Fibroblast of the conjunctiva (primary cell): ENCODE measurements around the gene SLC7A1.
A peak's percentile ranks its signal among the peaks of the same experiment; 100 is the strongest.

Source experiments
- DNase-seq: peaks from one replicate; pipeline ENCODE4 v3.0.0-alpha.2; 2010; ENCODE audit warnings: low read depth

Gene SLC7A1

GRCh38 chr13:29529754-29530153 lies 65.7 kb downstream of the SLC7A1 start:
- no peak for DNase-seq

GRCh38 chr13:29527916-29528315 lies 67.6 kb downstream of the SLC7A1 start:
- no peak for DNase-seq

- DNase-seq = no peak
Observed at GRCh38 chr13:29527511-29527910, 68.0 kb downstream of the SLC7A1 start.

- DNase-seq = no peak
Observed at GRCh38 chr13:29526741-29527140, 68.7 kb downstream of the SLC7A1 start.

- no peak for DNase-seq
Observed at GRCh38 chr13:29525757-29526156, 69.7 kb downstream of the SLC7A1 start.

- DNase-seq = no peak
Observed at GRCh38 chr13:29524641-29525040, 70.8 kb downstream of the SLC7A1 start.

GRCh38 chr13:29524176-29524575 lies 71.3 kb downstream of the SLC7A1 start:
- DNase-seq = no peak

GRCh38 chr13:29523199-29523961 lies 72.1 kb downstream of the SLC7A1 start:
- peak; percentile 57 for DNase-seq

- peak; percentile 94 for DNase-seq
Observed at GRCh38 chr13:29522044-29522685, 73.3 kb downstream of the SLC7A1 start.

- DNase-seq = no peak
Observed at GRCh38 chr13:29521336-29521735, 74.2 kb downstream of the SLC7A1 start.

- DNase-seq = peak; percentile 59
Observed at GRCh38 chr13:29520671-29521070, 74.8 kb downstream of the SLC7A1 start.

GRCh38 chr13:29519921-29520320 lies 75.6 kb downstream of the SLC7A1 start:
- DNase-seq = no peak

GRCh38 chr13:29516880-29517279 lies 78.6 kb downstream of the SLC7A1 start:
- DNase-seq = no peak

GRCh38 chr13:29516012-29516411 lies 79.5 kb downstream of the SLC7A1 start:
- DNase-seq = no peak

GRCh38 chr13:29515372-29515771 lies 80.1 kb downstream of the SLC7A1 start:
- DNase-seq = no peak

- no peak for DNase-seq
Observed at GRCh38 chr13:29514720-29515310, 80.7 kb downstream of the SLC7A1 start.

- DNase-seq = no peak
Observed at GRCh38 chr13:29513981-29514719, 81.3 kb downstream of the SLC7A1 start.

GRCh38 chr13:29513002-29513980 lies 82.2 kb downstream of the SLC7A1 start:
- no peak for DNase-seq

- no peak for DNase-seq
Observed at GRCh38 chr13:29511980-29512379, 83.5 kb downstream of the SLC7A1 start.

GRCh38 chr13:29511106-29511796 lies 84.2 kb downstream of the SLC7A1 start:
- no peak for DNase-seq

GRCh38 chr13:29510651-29511084 lies 84.8 kb downstream of the SLC7A1 start:
- DNase-seq = no peak
